GM03348 (cell line): Measurements from ENCODE around the gene CCL5.

ENCODE experiments used
- DNase-seq: peaks from one replicate; pipeline ENCODE4 v3.0.0; 2012; ENCODE audit warnings: low spot score

CCL5 gene

DNA sequence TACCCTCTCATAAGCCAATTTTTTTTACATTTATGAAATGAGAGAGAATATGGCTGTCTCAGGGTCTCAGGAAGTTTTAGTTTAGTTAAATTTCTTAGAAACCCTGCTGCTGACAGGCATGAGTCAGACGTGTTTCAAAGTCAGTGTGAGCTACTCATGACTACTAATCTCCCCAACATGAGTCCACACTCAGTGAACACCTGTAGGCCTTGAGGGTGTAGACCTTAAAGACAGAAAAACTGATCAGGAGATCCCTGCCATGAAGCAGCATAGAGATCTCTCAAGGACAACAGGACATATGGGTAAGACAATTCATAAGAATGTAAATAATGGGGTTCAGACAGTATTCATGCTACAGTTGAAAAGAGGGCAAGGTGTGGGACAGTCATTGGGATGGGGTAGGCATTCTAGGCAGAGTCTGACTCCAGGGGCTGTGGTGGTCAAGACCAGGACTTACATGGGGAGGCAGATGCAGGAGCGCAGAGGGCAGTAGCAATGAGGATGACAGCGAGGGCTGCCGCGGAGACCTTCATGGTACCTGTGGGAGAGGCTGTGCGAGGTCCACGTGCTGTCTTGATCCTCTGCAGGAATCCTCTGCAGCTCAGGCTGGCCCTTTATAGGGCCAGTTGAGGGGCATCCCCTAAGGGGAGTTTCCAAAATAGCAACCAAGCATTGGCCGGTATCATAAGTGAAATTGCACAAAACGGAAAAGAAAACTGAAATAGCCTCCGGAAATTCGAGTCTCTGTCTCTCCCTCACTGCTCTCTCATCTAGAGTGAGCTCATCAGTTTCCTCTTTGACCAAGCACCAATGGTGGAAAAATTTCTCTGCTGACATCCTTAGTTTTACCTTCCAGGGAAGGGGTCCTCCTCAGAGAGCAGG is at the start of gene CCL5:
Gene CCL5, minus strand, starts transcription at position 588 of the 882 bp plus-strand sequence.
- DNase-seq = no peak

- no peak for DNase-seq
Measured at GRCh38 chr17:35927714-35928113, 47.6 kb upstream of the CCL5 start.

DNA sequence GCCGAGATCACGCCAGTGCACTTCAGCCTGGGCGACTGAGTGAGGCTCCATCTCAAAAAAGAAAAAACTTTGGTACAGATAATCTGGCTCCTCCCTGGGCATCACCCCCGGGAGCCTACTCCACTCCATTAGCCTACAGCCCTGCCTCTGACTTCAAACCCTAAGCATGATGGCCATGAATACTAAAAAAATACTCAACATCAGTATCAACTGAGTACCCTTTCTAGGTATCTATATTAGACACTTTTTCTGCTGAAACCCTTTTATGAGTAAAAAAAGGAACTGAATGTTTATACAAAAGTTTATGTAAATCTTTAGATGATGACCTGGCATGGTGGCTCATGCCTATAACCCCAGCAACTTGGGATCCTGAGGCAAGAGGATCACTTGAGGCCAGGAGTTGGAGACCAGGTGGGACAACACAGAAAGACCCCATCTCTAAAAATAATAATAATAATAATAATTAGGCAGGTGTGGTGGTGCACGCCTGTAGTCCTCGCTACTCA is 43.5 kb upstream of the CCL5 start:
- DNase-seq = no peak

- no peak for DNase-seq
Measured at GRCh38 chr17:35920229-35920628, 40.1 kb upstream of the CCL5 start.

- no peak for DNase-seq
Measured at GRCh38 chr17:35918665-35919064, 38.5 kb upstream of the CCL5 start.

GRCh38 chr17:35917519-35918213 is 37.5 kb upstream of the CCL5 start:
- no peak for DNase-seq

- DNase-seq = no peak
Measured at GRCh38 chr17:35915153-35915964, 35.2 kb upstream of the CCL5 start.

DNA sequence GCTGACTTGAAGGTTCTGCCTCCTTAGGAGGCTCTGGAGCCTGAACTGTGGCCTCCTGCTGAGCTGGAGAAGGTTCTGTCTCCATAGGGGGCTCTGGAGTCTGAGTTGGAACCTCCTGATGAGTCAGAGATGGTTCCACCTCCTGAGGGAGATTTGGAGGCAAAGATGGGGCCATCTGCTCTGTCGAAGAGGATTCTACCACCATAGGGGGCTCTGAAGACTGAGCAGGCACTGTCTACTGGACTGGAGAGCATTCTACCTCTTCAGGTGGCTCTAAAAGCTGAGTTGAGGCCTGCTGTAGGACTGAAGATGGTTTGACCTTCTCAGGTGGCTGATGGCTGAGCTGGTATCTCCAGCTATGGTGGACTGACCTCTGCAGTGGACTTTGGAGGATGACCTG is 34.2 kb upstream of the CCL5 start:
- DNase-seq = no peak

DNA sequence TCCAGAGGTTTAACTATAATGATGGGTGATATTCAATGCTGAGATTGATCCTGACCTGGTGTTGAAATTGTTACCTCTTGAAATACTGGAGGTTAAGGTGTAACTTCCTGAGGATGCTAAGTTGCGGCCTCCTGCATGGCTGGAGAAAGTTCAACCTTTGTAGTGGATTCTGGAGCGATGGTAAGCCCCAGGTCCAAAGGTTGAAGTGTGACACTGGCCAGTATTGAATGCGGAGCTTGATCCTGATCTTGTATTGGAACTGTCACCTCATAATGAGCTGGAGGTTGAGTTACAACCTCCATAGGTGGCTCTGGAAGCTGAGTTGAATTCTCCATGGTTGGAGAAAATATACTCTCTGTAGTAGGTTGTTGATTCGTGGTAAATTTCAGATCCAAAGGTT is 33.4 kb upstream of the CCL5 start:
- DNase-seq = no peak

- no peak for DNase-seq
Measured at GRCh38 chr17:35912942-35913341, 32.8 kb upstream of the CCL5 start.

DNA sequence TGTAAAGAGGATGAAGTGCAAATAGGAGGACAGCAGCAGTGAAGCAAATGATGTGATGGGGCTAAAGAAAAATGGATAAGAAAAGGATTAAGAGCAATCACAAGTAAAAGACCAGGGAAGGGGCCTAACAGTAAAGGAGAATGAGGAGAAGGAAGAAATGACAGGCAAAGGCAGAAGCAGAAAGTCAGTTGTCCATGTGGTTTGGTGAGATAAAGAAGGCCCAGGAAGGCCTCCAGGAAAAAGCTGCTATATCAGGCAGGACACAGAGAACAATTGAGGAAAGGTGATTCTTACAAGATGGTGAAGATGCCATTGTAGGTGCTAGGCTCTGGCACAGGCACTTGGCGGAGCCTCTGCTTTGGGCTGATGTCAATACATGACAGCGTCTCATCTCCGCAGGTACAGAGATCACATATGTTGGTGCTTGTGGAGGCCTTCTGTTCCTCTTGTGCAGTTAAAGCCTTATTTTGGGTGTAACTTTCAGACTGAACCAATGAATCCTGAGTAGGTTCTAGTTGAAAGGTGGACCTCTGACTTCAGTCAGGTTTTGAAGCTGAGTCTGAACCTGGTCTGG is 32.3 kb upstream of the CCL5 start:
- no peak for DNase-seq

DNA sequence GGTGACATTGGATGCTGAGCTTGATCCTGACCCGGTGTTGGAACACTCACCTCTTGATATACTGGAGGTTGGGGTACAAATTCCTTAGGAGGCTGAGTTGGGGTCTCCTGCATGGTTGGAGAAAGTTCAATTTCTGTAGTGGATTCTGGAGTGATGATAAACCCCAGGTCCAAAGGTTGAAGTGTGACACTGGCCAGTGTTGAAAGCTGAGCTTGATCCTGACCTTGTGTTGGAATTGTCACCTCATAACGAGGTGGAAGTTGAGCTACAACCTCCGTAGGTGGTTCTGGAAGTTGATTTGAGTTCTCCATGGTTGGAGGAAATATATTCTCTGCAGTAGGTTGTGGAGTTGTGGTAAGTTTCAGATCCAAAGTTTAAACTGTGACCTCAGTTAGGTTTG is 29.2 kb upstream of the CCL5 start:
- no peak for DNase-seq

DNA sequence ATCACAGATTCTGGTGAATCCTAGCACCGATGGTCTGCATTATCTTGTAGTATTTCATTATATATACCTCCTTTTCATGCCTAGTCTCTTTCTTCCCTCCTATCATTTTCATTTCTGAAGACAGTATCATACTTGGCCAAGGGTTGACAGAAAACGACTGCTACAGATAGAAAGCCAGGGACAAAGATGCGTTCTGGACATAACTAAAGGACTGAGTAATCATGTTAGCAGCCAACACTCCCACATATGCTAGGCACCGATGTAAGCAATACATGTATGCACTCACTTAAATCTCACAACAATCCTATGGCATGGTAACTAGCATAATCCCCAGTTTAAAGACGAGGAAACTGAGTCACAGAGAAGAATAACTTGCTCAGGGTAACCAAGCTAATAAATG is 27.5 kb upstream of the CCL5 start:
- DNase-seq = no peak

DNA sequence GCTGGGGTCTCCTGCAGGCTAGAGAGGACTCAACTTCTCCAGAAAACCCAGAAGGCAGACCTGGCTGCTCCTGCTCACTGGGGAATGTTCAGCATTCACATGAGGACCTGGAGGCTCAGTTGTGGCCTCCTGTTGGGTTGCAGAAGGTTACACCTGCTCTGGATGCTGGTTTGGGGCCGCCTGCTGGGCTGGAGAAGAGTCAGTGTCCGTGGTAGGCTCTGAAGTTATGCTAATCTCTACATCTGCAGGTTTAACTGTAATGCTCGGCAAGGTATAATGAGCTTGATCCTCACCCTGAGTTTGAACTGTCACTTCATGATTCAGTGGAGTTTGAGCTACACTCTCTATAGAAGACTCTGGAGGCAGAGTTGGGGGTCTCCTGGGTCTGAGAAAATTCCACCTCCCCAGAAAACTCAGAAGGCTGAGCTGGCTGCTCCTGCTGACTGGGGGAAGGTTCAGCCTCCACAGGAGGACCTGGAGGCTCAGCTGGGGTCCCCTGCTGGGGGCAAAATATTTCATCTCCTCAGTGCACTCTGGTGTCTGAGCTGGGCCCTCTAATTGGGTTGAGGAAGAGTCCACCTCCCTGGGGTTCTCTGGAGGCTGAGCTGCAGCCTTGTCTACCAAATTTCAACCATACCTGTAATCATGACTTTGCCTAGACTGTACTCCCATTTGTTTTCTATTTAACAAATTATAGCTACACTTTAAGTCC is 26.9 kb upstream of the CCL5 start:
- DNase-seq = no peak

GRCh38 chr17:35906191-35906925 is 26.2 kb upstream of the CCL5 start:
- no peak for DNase-seq

- no peak for DNase-seq
Measured at GRCh38 chr17:35903451-35903850, 23.3 kb upstream of the CCL5 start.

GRCh38 chr17:35901631-35902175 is 21.5 kb upstream of the CCL5 start:
- DNase-seq = no peak

DNA sequence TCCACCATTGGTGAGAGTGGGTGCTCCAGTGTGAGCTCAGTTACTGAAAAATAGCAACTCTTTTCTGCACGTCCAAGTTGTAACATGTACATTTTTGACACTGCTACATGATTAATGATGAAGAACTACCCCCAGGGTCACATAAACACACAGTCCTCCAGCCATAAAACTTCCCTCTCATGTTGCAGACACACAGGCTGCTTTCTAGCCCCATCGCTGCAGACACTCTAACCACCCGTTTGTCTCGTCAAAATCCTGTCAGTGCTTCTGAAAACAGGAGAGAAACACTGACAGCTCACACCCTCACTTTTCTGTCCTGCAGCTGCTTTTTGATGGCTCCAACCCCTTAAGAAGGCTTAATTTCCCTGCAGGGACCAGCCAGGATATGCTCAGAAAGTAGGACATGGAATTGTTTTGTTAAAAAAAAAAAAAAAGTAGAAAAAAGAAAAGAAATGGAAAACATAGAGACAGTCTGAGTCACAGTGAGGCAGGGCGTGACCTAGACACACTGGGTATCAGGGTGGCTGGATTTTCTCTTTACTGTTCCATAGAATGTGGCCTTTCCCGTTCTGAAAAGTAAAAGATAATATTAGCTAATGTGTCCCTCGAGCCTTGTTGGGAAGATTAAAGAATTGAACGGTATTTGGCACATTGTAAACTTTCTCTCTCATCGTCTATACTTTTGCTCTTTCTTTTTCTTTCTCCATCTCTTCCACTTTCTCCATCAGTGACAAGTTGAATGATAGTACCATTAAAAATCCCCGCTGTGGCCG is 20.7 kb upstream of the CCL5 start:
- no peak for DNase-seq

DNA sequence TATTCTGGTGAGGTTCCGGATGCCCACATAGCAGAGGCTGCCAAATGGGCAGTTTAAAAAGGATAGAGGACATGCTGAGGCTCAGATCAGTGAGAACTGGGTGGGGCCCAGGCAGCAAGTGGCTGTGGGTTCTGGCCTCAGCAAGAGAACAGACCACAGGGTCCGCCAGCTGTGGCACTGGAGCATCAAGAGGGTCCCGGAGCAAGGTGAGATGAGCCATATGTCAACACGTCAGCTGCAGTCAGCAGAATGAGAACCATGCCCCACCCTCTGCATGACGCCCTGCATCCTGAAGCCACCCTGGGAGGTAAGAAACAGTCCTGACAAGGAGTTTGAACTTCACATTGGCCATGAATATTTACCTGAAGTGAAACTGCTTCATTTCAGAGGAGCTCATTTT is 20.1 kb upstream of the CCL5 start:
- DNase-seq = no peak
